H9 (cell line): ENCODE results near the gene ZNF124. TPM values are rescaled to one million over a fixed set of nuclear protein-coding genes. Genes with fewer than 3 reads are reported as not detected.

Experiments
- DNase-seq: peaks from one replicate; pipeline ENCODE4 v3.0.0-alpha.2; 2017
- H2AFZ ChIP-seq: one replicate; pipeline ENCODE4 v1.6.1; 2013; ENCODE audit warnings: mild to moderate bottlenecking, low read length, control low read depth, moderate library complexity
- H2AK5ac ChIP-seq: 2 replicates; pipeline ENCODE4 v1.6.1; 2013; ENCODE audit warnings: low read length, control low read depth, mixed read lengths; ENCODE audit not compliant: insufficient read length
- H2BK120ac ChIP-seq: one replicate; pipeline ENCODE4 v1.6.1; 2013; ENCODE audit warnings: low read depth, mild to moderate bottlenecking, low read length, control low read depth, inconsistent platforms; ENCODE audit not compliant: poor library complexity, severe bottlenecking
- H2BK12ac ChIP-seq: 2 replicates; pipeline ENCODE4 v1.6.1; 2013; ENCODE audit warnings: low read length, control low read depth, mixed read lengths, low read depth; ENCODE audit not compliant: insufficient read length
- H2BK15ac ChIP-seq: 2 replicates; pipeline ENCODE4 v1.6.1; 2013; ENCODE audit warnings: low read depth, low read length, control low read depth
- H2BK20ac ChIP-seq: one replicate; pipeline ENCODE4 v1.6.1; 2013; ENCODE audit warnings: low read depth, mild to moderate bottlenecking, low read length, control low read depth, inconsistent platforms; ENCODE audit not compliant: poor library complexity, severe bottlenecking
- H2BK5ac ChIP-seq: 2 replicates; pipeline ENCODE4 v1.6.1; 2013; ENCODE audit warnings: low read length, control low read depth, mixed read lengths; ENCODE audit not compliant: insufficient read length
- H3K14ac ChIP-seq: 2 replicates; pipeline ENCODE4 v1.6.1; 2013; ENCODE audit warnings: low read length, control low read depth; ENCODE audit not compliant: insufficient read depth
- H3K18ac ChIP-seq: 2 replicates; pipeline ENCODE4 v1.6.1; 2013; ENCODE audit warnings: low read depth, mild to moderate bottlenecking, mixed read lengths, low read length, control low read depth; ENCODE audit not compliant: insufficient read length
- H3K23ac ChIP-seq: 2 replicates; pipeline ENCODE4 v1.6.1; 2013; ENCODE audit warnings: low read length, control low read depth, mixed read lengths, low read depth; ENCODE audit not compliant: insufficient read length
- H3K23me2 ChIP-seq: 2 replicates; pipeline ENCODE4 v1.6.1; 2013; ENCODE audit warnings: low read depth, mild to moderate bottlenecking, mixed read lengths, low read length, control low read depth; ENCODE audit not compliant: insufficient read length, poor library complexity, severe bottlenecking
- H3K27ac ChIP-seq: 2 replicates; pipeline ENCODE4 v1.5.1; 2013; ENCODE audit warnings: low read length, control low read depth, mixed read lengths, low read depth; ENCODE audit not compliant: insufficient read length
- H3K27me3 ChIP-seq: 2 replicates; pipeline ENCODE4 v1.6.1; 2013; ENCODE audit warnings: low read length, control low read depth, inconsistent platforms; ENCODE audit not compliant: insufficient read depth
- H3K4ac ChIP-seq: 2 replicates; pipeline ENCODE4 v1.6.1; 2013; ENCODE audit warnings: low read depth, mild to moderate bottlenecking, control low read depth, inconsistent platforms, low read length, moderate library complexity
- H3K4me1 ChIP-seq: 2 replicates; pipeline ENCODE4 v1.6.1; 2013; ENCODE audit warnings: low read length, control low read depth, inconsistent platforms; ENCODE audit not compliant: insufficient read depth
- H3K4me2 ChIP-seq: 2 replicates; pipeline ENCODE4 v1.6.1; 2013; ENCODE audit warnings: low read length, control low read depth, mixed read lengths; ENCODE audit not compliant: insufficient read length, insufficient read depth
- H3K56ac ChIP-seq: 2 replicates; pipeline ENCODE4 v1.6.1; 2013; ENCODE audit warnings: low read depth, mild to moderate bottlenecking, mixed read lengths, low read length, control low read depth; ENCODE audit not compliant: insufficient read length
- H3K79me1 ChIP-seq: 2 replicates; pipeline ENCODE4 v1.6.1; 2013; ENCODE audit warnings: low read depth, mild to moderate bottlenecking, moderate library complexity, low read length, control low read depth, inconsistent platforms; ENCODE audit not compliant: insufficient read depth, poor library complexity, severe bottlenecking
- H3K79me2 ChIP-seq: 2 replicates; pipeline ENCODE4 v1.6.1; 2013; ENCODE audit warnings: low read length, control low read depth, inconsistent platforms; ENCODE audit not compliant: insufficient read depth
- H3K9ac ChIP-seq: 2 replicates; pipeline ENCODE4 v1.6.1; 2013; ENCODE audit warnings: low read length, control low read depth, mixed read lengths; ENCODE audit not compliant: insufficient read length; ENCODE audit errors: extremely low read depth
- H3K9me3 ChIP-seq: one replicate; pipeline ENCODE4 v1.6.1; 2013; ENCODE audit warnings: low read depth, low read length, inconsistent platforms; ENCODE audit not compliant: control insufficient read depth
- H3T11ph ChIP-seq: one replicate; pipeline ENCODE4 v1.6.1; 2013; ENCODE audit warnings: mild to moderate bottlenecking, low read length, control low read depth, inconsistent platforms
- H4K20me1 ChIP-seq: one replicate; pipeline ENCODE4 v1.6.1; 2013; ENCODE audit not compliant: control insufficient read depth, insufficient read length, insufficient read depth
- H4K5ac ChIP-seq: 2 replicates; pipeline ENCODE4 v1.6.1; 2013; ENCODE audit warnings: low read depth, mild to moderate bottlenecking, mixed read lengths, low read length, control low read depth; ENCODE audit not compliant: insufficient read length
- H4K8ac ChIP-seq: replicated peaks from 2 replicates; pipeline ENCODE4 v1.6.1; 2013; ENCODE audit warnings: low read length, control low read depth, mixed read lengths, low read depth; ENCODE audit not compliant: insufficient read length
- H4K91ac ChIP-seq: 2 replicates; pipeline ENCODE4 v1.6.1; 2013; ENCODE audit warnings: low read depth, mild to moderate bottlenecking, moderate library complexity, mixed read lengths, low read length, control low read depth; ENCODE audit not compliant: insufficient read length
- H3K27ac Mint-ChIP-seq, 3 experiments: 2 replicates in 2 of 3; 3 replicates in 1 of 3; pipeline ENCODE4 v1.8.0; 2020 to 2021; ENCODE audit warnings: mixed read lengths in 3 of 3, mild to moderate bottlenecking in 1 of 3, moderate library complexity in 1 of 3
- H3K27me3 Mint-ChIP-seq: 2 replicates; pipeline ENCODE4 v1.8.0; 2021; ENCODE audit warnings: low read depth, mild to moderate bottlenecking, moderate library complexity, mixed read lengths
- H3K36me3 Mint-ChIP-seq, 3 experiments: 2 replicates in 2 of 3; 3 replicates in 1 of 3; pipeline ENCODE4 v1.8.0; 2020 to 2021; ENCODE audit warnings: low read depth in 3 of 3, mixed read lengths in 3 of 3; ENCODE audit not compliant: insufficient read depth in 1 of 3
- H3K4me1 Mint-ChIP-seq, 2 experiments: 2 replicates each; pipeline ENCODE4 v1.8.0; 2020; ENCODE audit warnings: mixed read lengths in 2 of 2
- H3K4me3 Mint-ChIP-seq, 2 experiments: 2 replicates in 1 of 2; 3 replicates in 1 of 2; pipeline ENCODE4 v1.8.0; 2020 to 2021; ENCODE audit warnings: mild to moderate bottlenecking in 2 of 2, mixed read lengths in 2 of 2, moderate library complexity in 1 of 2
- H3K9me3 Mint-ChIP-seq, 2 experiments: 2 replicates in 1 of 2; 3 replicates in 1 of 2; pipeline ENCODE4 v1.8.0; 2020; ENCODE audit warnings: mild to moderate bottlenecking in 2 of 2, mixed read lengths in 2 of 2, moderate library complexity in 1 of 2
- CTCF ChIP-seq: fragments of 200-600 bp; sonication (generic); conservative IDR thresholded peaks from 3 replicates; pipeline ENCODE4 v1.8.0; 2021; ENCODE audit warnings: antibody characterized with exemption, mild to moderate bottlenecking
- total RNA-seq: library from RNA; stranded (reverse); gene quantifications from 2 replicates; pipeline ENCODE4 v1.2.1, GENCODE V29; 2021

Gene ZNF124
- total RNA-seq, 1 experiment from 2014 or later: 50.6 TPM

- Histone ChIP-seq H2BK20ac (no peak overlapping the region), H3K56ac (no peak overlapping the region), H2BK12ac (no peak overlapping the region), H3K23ac (no peak overlapping the region), H4K5ac (no peak overlapping the region), H3K27ac (no peak overlapping the region), H3K14ac (no peak overlapping the region), H3K27me3 (no peaks in the 10 kb centered on the region), H3K23me2 (no peaks in the 10 kb centered on the region), H2AK5ac (no peak overlapping the region), H3K4me1 (no peaks in the 10 kb centered on the region), H2AFZ (no peak overlapping the region), H3K18ac (no peak overlapping the region), H4K8ac (no peak overlapping the region), H3K79me2 (no peaks in the 10 kb centered on the region), H4K91ac (no peak overlapping the region), H3K4ac (no peak overlapping the region), H3K79me1 (no peaks in the 10 kb centered on the region), H3K4me2 (no peak overlapping the region), H3K9ac (no peak overlapping the region), H3T11ph (no peak overlapping the region), H2BK15ac (no peak overlapping the region), H2BK120ac (no peak overlapping the region), H2BK5ac (no peak overlapping the region), H4K20me1 (no peaks in the 10 kb centered on the region), H3K9me3 (peaks cover 16% of the 10 kb centered on the region)
- Mint-ChIP-seq H3K27ac (no peak overlapping the region), H3K36me3 (peaks cover 69 to 85% (median 83%) of the 10 kb centered on the region in 3 experiments), H3K9me3 (peaks cover 45 to 53% of the 10 kb centered on the region in 2 experiments), H3K4me1 (no peaks in the 10 kb centered on the region), H3K4me3 (no peak overlapping the region), H3K27me3 (no peaks in the 10 kb centered on the region)
- no peak for DNase-seq
- no peak for TF ChIP-seq CTCF
These were observed 22.1 kb upstream of the ZNF124 start for GRCh38 chr1:247193958-247194357.
